Myometrial cell (primary cell): ENCODE data around the gene PEX5. TPM values are rescaled to one million over a fixed set of nuclear protein-coding genes. Genes with fewer than 3 reads are reported as not detected.

Source experiments
- total RNA-seq: library from RNA; depleted of rRNA; stranded (reverse); fragments of >200 nt; gene quantifications from 2 replicates; pipeline ENCODE4 v1.2.3, GENCODE V29; 2015

The PEX5 gene
- 25.2 and 27.7 TPM in 2 replicates for total RNA-seq

GRCh38 chr12:7189398-7190267 lies at the start of gene PEX5:
TSS of gene PEX5 (plus strand) at chr12:7189686. CDS start at chr12:7190378, 692 bp downstream.

Other genes with a start within 250 kb of the PEX5 start
- not detected in 2 replicates for gene RNU7-1, start 245.9 kb upstream of the PEX5 start, total RNA-seq
- gene C12orf57, start 245.7 kb upstream of the PEX5 start, total RNA-seq = 314 and 317 TPM in 2 replicates
- not detected in 2 replicates for gene PTPN6, start 238.3 kb upstream of the PEX5 start, total RNA-seq
- 393 and 424 TPM in 2 replicates for gene PHB2, start 219.0 kb upstream of the PEX5 start, total RNA-seq
- 46.7 and 53.5 TPM in 2 replicates for gene EMG1, start 218.8 kb upstream of the PEX5 start, total RNA-seq
- 32.0 and 36.5 TPM in 2 replicates for gene LPCAT3, start 171.2 kb upstream of the PEX5 start, total RNA-seq
- 70.9 and 75.1 TPM in 2 replicates for gene C1S, start 129.0 kb upstream of the PEX5 start, total RNA-seq
- gene C1R, start 97.2 kb upstream of the PEX5 start, total RNA-seq = 125 and 158 TPM in 2 replicates
- gene C1RL, start 80.5 kb upstream of the PEX5 start, total RNA-seq = 34.3 and 48.2 TPM in 2 replicates
- gene RBP5, start 60.8 kb upstream of the PEX5 start, total RNA-seq = not detected in 2 replicates
- 8.6 and 16.0 TPM in 2 replicates for gene CLSTN3, start 59.3 kb upstream of the PEX5 start, total RNA-seq
- not detected in 2 replicates for gene ACSM4, start 114.4 kb downstream of the PEX5 start, total RNA-seq